GM19395 (cell line): Measurements from ENCODE around the gene S1PR1.
"Not testable (repeated sequence)": the region's sequence is repeated elsewhere in the genome, so short reads cannot be mapped to it uniquely, and the experiment has no call there.

Experiments
- ATAC-seq: cut with Tn5 transposase; IDR thresholded peaks from one replicate; pipeline ENCODE4 v1.9.1; 2021; ENCODE audit warnings: mild to moderate bottlenecking, moderate library complexity; ENCODE audit not compliant: unreplicated experiment

S1PR1 gene

GRCh38 chr1:101236516-101237228 is at the start of gene S1PR1:
S1PR1 (plus strand) TSS chr1:101237019; CDS start chr1:101238985, 1,966 bp downstream.
- ATAC-seq, result peak; percentile 33

GRCh38 chr1:101187297-101187696 is 49.5 kb upstream of the S1PR1 start:
- no peak for ATAC-seq

GRCh38 chr1:101188331-101188730 is 48.5 kb upstream of the S1PR1 start:
- no peak for ATAC-seq

GRCh38 chr1:101188968-101189367 is 47.9 kb upstream of the S1PR1 start:
- not testable (repeated sequence) for ATAC-seq

GRCh38 chr1:101190441-101190840 is 46.4 kb upstream of the S1PR1 start:
- ATAC-seq, result no peak

DNA sequence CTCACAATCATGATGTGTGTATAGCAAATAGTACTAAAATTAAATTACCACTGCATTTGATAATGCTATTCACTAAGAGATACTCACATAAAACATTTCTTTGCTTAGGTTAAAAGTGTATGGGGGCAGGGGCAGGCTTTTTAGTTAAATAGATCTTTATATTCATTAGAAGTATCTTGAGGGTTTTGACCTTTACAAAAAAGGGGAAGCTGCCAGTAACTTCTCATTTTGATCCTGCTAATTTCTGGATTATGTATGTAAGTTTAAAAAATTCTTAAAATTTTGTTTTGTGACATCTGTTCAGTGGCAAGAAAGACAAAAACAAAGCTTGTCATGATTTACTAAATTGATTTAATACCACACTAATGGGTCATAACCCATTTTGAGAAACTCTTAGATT is 45.8 kb upstream of the S1PR1 start:
- ATAC-seq, result no peak

DNA sequence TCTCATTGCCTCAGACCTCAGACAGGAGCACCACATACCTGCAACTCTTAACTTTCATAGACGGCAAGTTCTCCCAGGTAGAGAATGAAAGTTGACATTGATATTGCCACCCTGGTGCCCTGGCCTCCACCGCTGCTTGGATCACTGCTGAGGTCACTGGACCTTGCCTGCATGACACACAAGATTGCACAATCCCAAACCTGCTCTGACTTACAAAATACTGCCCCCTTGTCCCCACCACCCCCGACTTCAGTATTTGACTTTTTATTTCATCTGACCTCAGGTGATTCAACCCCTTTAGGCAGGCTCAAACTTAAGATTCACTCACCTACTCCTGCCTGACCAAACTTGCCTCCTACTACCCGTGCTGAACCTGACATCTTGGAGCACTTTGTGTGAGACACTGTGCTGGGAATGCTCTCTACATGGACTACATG is 43.1 kb upstream of the S1PR1 start:
- no peak for ATAC-seq

DNA sequence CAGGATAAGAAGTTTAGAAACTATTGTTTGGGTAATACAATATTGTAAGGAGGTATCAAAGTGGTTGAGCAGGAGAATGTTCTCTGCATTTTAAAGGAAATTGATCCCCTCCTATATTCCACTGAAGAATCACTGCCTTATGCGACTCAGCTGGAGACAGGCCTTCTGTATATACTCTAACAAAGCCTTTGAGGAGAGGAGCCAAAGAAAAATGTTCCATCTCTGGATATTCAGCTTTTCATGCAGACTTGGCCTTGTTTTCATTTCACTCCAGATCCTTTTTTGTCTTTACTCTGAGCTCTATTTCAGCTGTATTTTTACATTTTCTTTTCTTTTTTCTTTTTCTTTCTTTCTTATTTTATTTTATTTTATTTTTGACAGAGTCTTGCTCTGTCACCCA is 42.1 kb upstream of the S1PR1 start:
- no peak for ATAC-seq

- ATAC-seq, result no peak
These were observed 40.2 kb upstream of the S1PR1 start for GRCh38 chr1:101196668-101197067.

DNA sequence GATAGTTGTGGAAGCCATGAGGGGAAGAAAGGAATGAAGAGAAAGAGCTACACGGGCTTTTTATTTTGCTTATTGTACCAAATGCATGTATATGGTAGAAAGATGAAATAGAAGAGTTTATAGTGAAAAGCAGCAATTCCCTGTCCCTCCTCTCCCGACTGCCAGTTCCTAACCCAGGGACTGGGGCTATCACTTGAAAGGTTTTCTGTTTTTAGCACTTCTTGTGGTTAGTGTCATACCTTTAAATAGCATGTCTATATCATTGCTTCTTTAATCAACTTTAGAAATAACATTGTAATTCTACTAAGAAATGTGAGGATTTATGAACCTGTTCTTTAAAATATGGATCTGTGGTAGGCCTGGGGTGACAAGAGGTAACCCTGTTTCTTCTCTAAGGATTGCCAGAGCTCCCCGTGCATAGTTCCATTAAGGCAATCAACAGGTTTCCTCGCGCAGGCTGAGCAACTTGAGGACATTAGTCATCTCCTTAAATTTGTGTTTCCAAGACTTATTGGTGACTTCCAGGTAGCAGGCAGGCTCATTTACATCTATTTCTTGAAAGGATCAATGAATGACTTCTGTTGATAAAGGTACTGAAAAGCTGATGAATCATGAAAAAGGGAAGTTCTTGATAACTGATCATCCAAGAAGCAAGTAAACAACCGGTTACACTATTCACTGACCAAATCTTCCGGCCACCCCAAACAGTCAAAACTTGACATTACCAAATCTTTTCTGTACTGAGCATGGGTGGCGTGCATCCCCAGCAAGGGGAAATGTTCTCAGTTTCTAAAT is 37.8 kb upstream of the S1PR1 start:
- peak; percentile 100 for ATAC-seq

DNA sequence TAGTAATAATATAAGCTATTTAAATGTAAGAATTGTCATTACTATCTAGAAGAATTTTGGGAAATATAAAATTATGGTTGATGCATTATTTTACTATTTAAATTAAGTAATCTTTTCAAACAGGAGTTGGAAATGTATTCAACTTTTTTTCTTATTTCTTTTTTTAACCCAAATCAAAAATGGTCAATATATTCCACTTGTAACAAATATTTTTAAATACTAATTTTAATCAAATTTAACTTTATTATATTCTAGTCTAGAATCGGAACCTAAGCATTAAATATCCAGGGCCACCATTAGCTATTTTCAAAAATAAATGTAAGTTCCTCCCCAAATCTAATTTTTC is 37.2 kb upstream of the S1PR1 start:
- no peak for ATAC-seq

- ATAC-seq, result no peak
These were observed 36.3 kb upstream of the S1PR1 start for GRCh38 chr1:101200513-101200912.

- ATAC-seq, result no peak
These were observed 32.8 kb upstream of the S1PR1 start for GRCh38 chr1:101203820-101204540.

- ATAC-seq, result no peak
These were observed 31.4 kb upstream of the S1PR1 start for GRCh38 chr1:101205457-101205856.

GRCh38 chr1:101206139-101206538 is 30.7 kb upstream of the S1PR1 start:
- ATAC-seq, result not testable (repeated sequence)

- not testable (repeated sequence) for ATAC-seq
These were observed 29.5 kb upstream of the S1PR1 start for GRCh38 chr1:101207271-101207670.

DNA sequence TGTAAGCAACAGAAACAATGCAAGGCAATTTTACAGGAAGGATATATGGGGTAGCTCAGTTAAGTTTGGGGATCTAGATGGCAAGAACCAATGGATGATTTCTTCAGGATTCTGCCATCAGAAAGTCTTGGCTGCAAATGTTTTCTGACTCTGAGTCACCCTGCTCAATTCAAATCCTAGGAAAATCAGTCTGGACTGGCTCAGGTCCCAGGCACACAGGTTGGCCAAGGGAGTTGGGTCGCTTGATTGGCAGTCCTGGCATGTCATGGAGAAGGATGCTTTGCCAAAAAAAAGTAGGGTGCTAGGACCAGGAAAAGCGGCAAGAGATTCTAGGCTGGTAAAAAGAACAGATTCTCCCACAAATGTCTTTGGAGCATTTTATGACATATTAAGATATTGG is 28.9 kb upstream of the S1PR1 start:
- ATAC-seq, result no peak

DNA sequence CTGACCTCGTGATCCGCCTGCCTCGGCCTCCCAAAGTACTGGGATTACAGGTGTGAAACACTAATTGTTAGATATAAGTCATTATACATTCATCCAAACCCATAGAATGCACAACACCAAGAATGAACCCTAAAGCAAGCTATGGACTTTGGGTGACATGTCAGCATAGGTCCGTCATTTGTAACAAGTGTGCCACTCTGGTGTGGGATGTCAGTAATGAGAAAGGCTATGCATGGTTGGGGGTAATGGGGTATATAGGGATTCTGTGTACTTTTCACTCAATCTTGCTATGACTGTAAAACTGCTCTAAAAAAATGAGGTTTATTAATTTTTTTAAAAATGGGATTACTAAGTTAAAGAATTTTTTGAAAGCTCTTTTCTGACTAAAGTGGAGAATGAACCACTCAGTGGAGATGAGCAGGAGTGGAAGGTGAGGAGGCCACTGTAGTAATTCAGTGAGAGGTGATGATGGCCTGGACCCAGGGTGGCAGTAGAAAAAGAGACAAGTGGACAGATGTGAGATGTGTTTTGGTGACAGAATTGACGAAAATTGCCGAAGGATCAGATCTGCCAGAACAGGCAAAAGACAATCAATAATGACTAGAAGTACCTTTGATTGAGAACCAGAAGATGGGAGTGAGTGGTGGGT is 21.3 kb upstream of the S1PR1 start:
- ATAC-seq, result no peak

- ATAC-seq, result no peak
These were observed 20.2 kb upstream of the S1PR1 start for GRCh38 chr1:101216623-101217022.

- no peak for ATAC-seq
These were observed 19.7 kb upstream of the S1PR1 start for GRCh38 chr1:101217148-101217547.

- ATAC-seq, result not testable (repeated sequence)
These were observed 17.9 kb upstream of the S1PR1 start for GRCh38 chr1:101218968-101219367.
